GM12878 (cell line): ENCODE results near the gene HSF4. TPM values are rescaled to one million over a fixed set of nuclear protein-coding genes. Genes with fewer than 3 reads are reported as not detected.

Experiments
- ATAC-seq: fragments of 200-7000 bp; cut with Tn5 transposase; 3 replicates; pipeline ENCODE4 v1.9.1; 2020; ENCODE audit warnings: mild to moderate bottlenecking, moderate library complexity
- BruUV-seq: library from RNA; stranded (reverse); fragments of 400-500 nt; replicated peaks from 2 replicates; lab custom pipeline; 2021; lab: Mats Ljungman, UMichigan
- CTCF ChIA-PET: fragments of 300-600 bp; sonication (Branson Sonifier 250); formaldehyde crosslinking; extraction: SDS; loops from one replicate; lab custom pipeline; 2021; ENCODE audit warnings: inconsistent platforms; lab: Yijun Ruan, JAX
- POLR2A ChIA-PET: fragments of 350-600 bp; formaldehyde crosslinking; extraction: SDS; loops from one replicate; lab custom pipeline; 2021; ENCODE audit warnings: inconsistent platforms; lab: Charles Lee
- RAD21 ChIA-PET: fragments of 300-600 bp; sonication (Branson Sonifier 250); formaldehyde crosslinking; loops from one replicate; lab custom pipeline; 2023; ENCODE audit warnings: antibody characterized with exemption; ENCODE audit not compliant: unreplicated experiment; lab: Charles Lee
- SMC1A ChIA-PET: fragments of 300-600 bp; sonication (Branson Sonifier 250); formaldehyde crosslinking; loops from one replicate; lab custom pipeline; 2023; ENCODE audit not compliant: unreplicated experiment, uncharacterized antibody; lab: Charles Lee
- DNase-seq: peaks from one replicate; pipeline ENCODE4 v3.0.0-alpha.2; 2011; ENCODE audit warnings: low read depth, low spot score
- FAIRE-seq: peaks from 3 replicates; lab custom pipeline; 2011; peaks lifted over from hg19 to GRCh38; lab: Jason Lieb, UNC
- H2AFZ ChIP-seq: 2 replicates; pipeline ENCODE4 v1.6.0; 2011; ENCODE audit warnings: low read depth, low read length, control low read depth; ENCODE audit not compliant: control insufficient read depth
- H3K27ac ChIP-seq: 2 replicates; pipeline ENCODE4 v1.5.1; 2011; ENCODE audit warnings: control low read depth; ENCODE audit not compliant: control insufficient read depth, insufficient read depth
- H3K27me3 ChIP-seq, 2 experiments: replicated peaks in 1 of 2; 2 replicates each; pipeline versions ENCODE4 v1.6.0 to v1.6.1; 2011; ENCODE audit warnings: low read length in 1 of 2; ENCODE audit not compliant: control insufficient read depth in 2 of 2, insufficient read depth in 2 of 2
- H3K36me3 ChIP-seq, 2 experiments: 2 replicates each; pipeline ENCODE4 v1.5.1; 2011; ENCODE audit warnings: low read length in 1 of 2; ENCODE audit not compliant: control insufficient read depth in 2 of 2, insufficient read depth in 2 of 2
- H3K4me1 ChIP-seq: 2 replicates; pipeline ENCODE4 v1.6.1; 2011; ENCODE audit warnings: mild to moderate bottlenecking, low read length, moderate library complexity, mixed read lengths; ENCODE audit not compliant: control insufficient read depth, insufficient read depth
- H3K4me2 ChIP-seq: 2 replicates; pipeline ENCODE4 v1.6.0; 2011; ENCODE audit warnings: control low read depth; ENCODE audit not compliant: control insufficient read depth, insufficient read depth
- H3K4me3 ChIP-seq: fragments of 200-600 bp; sonication (generic); 2 replicates; pipeline ENCODE4 v1.5.1; 2016
- H3K79me2 ChIP-seq: 2 replicates; pipeline ENCODE4 v1.6.0; 2011; ENCODE audit warnings: low read length; ENCODE audit not compliant: control insufficient read depth, insufficient read depth
- H3K9ac ChIP-seq: 2 replicates; pipeline ENCODE4 v1.8.0; 2011; ENCODE audit warnings: low read length, control low read depth, mixed read lengths; ENCODE audit not compliant: control insufficient read depth, insufficient read depth
- H3K9me3 ChIP-seq: replicated peaks from 3 replicates; pipeline ENCODE4 v1.5.1; 2011; ENCODE audit warnings: mild to moderate bottlenecking, low read length; ENCODE audit not compliant: control insufficient read depth, insufficient read depth
- H4K20me1 ChIP-seq: 2 replicates; pipeline ENCODE4 v1.6.0; 2011; ENCODE audit not compliant: control insufficient read depth, insufficient read depth
- BCLAF1 ChIP-seq: fragments of 450-650 bp; IDR thresholded peaks from 2 replicates; pipeline ENCODE4 v1.6.1; 2017; ENCODE audit warnings: antibody characterized with exemption, mild to moderate bottlenecking, moderate library complexity
- CHD4 ChIP-seq: fragments of 200-600 bp; sonication (generic); IDR thresholded peaks from 2 replicates; pipeline ENCODE4 v1.6.1; 2016; ENCODE audit warnings: mild to moderate bottlenecking
- GATAD2B ChIP-seq: fragments of 450-650 bp; conservative IDR thresholded peaks from 2 replicates; pipeline ENCODE4 v1.6.1; 2017; ENCODE audit warnings: low read depth, mild to moderate bottlenecking, moderate library complexity
- MTA2 ChIP-seq: fragments of 450-650 bp; IDR thresholded peaks from 2 replicates; pipeline ENCODE4 v1.6.1; 2016; ENCODE audit warnings: low read depth, mild to moderate bottlenecking, moderate library complexity
- MYC ChIP-seq: IDR thresholded peaks from 2 replicates; pipeline ENCODE4 v1.6.1; 2011; ENCODE audit warnings: mild to moderate bottlenecking, low read length, moderate library complexity, inconsistent platforms; ENCODE audit not compliant: insufficient read depth, insufficient replicate concordance, insufficient read length, severe bottlenecking
- NBN ChIP-seq: fragments of 450-650 bp; IDR thresholded peaks from 2 replicates; pipeline ENCODE4 v1.6.1; 2016
- REST ChIP-seq: IDR thresholded peaks from 2 replicates; pipeline ENCODE4 v1.6.1; 2012; ENCODE audit warnings: mild to moderate bottlenecking, low read depth, low read length
- SMC3 ChIP-seq: IDR thresholded peaks from 2 replicates; pipeline ENCODE4 v1.6.1; 2011; ENCODE audit warnings: low read length, improper control_type of control experiment, borderline replicate concordance
- WGBS: methylation state at CpG from one replicate; pipeline ENCODE4 v1.1.6; 2016; ENCODE audit warnings: low lambda C conversion rate; ENCODE audit not compliant: insufficient replicate concordance, insufficient coverage; ENCODE audit errors: missing lambda C conversion rate; 5-methylcytosine and 5-hydroxymethylcytosine counted together
- in situ Hi-C: fragments of 300-500 bp; cut with MboI; formaldehyde crosslinking; loops from 9 replicates; pipeline ENCODE4 v1.14.3; 2018; ENCODE audit warnings: mixed read lengths
- intact Hi-C: fragments of 100-400 bp; cut with micrococcal nuclease; formaldehyde crosslinking; loops from one replicate; pipeline ENCODE4 v1.14.2; 2022; ENCODE audit not compliant: unreplicated experiment
- polyA plus RNA-seq, 11 experiments: library from polyadenylated mRNA; depleted of rRNA in 4 of 11; unstranded in 6 of 11; stranded (reverse) in 5 of 11; fragments of >200 nt; fragmentation: Nextera tagmentation in 4 of 11; fragmentation: Illumina TruSeq in 1 of 11; extraction: Ambion mirVana in 4 of 11; extraction: Trizol in 1 of 11; gene quantifications; 1 replicate in 1 of 11; 2 replicates in 10 of 11; pipeline versions ENCODE4 v1.2.1 to v1.2.3, GENCODE V29; 2011 to 2016; ENCODE audit warnings: inconsistent platforms in 2 of 11, missing spikeins in 2 of 11, low read depth in 1 of 11
- total RNA-seq, 4 experiments: library from RNA; depleted of rRNA in 3 of 4; stranded (reverse); fragments of >200 nt in 3 of 4; fragmentation: Illumina TruSeq in 1 of 4; extraction: Trizol in 1 of 4; gene quantifications; 2 replicates each; pipeline versions ENCODE4 v1.2.1 to v1.2.3, GENCODE V29; 2013 to 2021

Gene HSF4
- total and polyA plus RNA-seq, 10 of the 15 experiments (the other 5 are each of a cell fraction or from before 2014, with no cell fraction given), result 0.31 to 9.9 (median 2.6) TPM; not detected in 1

GRCh38 chr16:67167588-67167987 lies 3.0 kb downstream of the HSF4 start (continued):
- no peak for TF ChIP-seq MTA2
- TF ChIP-seq GATAD2B, result no peak
- no peak for TF ChIP-seq BCLAF1
- TF ChIP-seq SMC3, result no peak

- ATAC-seq (no peak), FAIRE-seq (no peak), DNase-seq (no peak)
- Histone ChIP-seq H3K79me2 (no peaks in the 10 kb centered on the region), H3K4me3 (no peak overlapping the region), H3K4me1 (peaks cover 42% of the 10 kb centered on the region), H3K9ac (no peak overlapping the region), H2AFZ (no peak overlapping the region), H3K9me3 (no peaks in the 10 kb centered on the region; the same call in 2 of the 3 replicates), H4K20me1 (no peaks in the 10 kb centered on the region; the same call in 1 of the 2 replicates), H3K27ac (no peak overlapping the region), H3K36me3 (no peaks in the 10 kb centered on the region), H3K4me2 (no peak overlapping the region), H3K27me3 (peaks cover 2 to 13% of the 10 kb centered on the region in 2 experiments)
- WGBS, result 88% methylated on average over 9 of the region's 9 CpGs
- TF ChIP-seq MYC, result no peak
- no peak for TF ChIP-seq CHD4
- TF ChIP-seq SMC3, result no peak
- TF ChIP-seq REST, result peak; percentile 38; the same call in 1 of the 2 replicates
- no peak for TF ChIP-seq NBN
- in situ Hi-C loops, result no loop called here
- ChIA-PET SMC1A (interaction anchor here (1.0 to 4.1 kb wide), 4 partner anchors 9 to 215 kb away, joined by 3 to 48 read pairs (median 3); partner anchors contain the start of genes FBXL8 and TRADD), CTCF (interaction anchor here (0.7 to 5.4 kb wide), 11 partner anchors 10 to 209 kb away, joined by 3 to 60 read pairs (median 3); partner anchors contain the start of genes FBXL8 and TRADD), POLR2A (interaction anchor here (0.7 to 10.9 kb wide), 4 partner anchors 8 to 151 kb away, joined by 3 to 137 read pairs (median 8); partner anchors contain the start of genes FBXL8, HSF4 and TRADD), RAD21 (interaction anchor here (0.7 to 4.1 kb wide), 3 partner anchors 9 to 141 kb away, joined by 3 to 48 read pairs (median 3); partner anchors contain the start of genes FBXL8 and TRADD)
- BruUV-seq, result no TSS peak
- intact Hi-C loops, result no loop called here
Observed at GRCh38 chr16:67169011-67169451, 4.5 kb downstream of the HSF4 start.
